ENCODE measurements around the gene CFAP299.

DNA sequence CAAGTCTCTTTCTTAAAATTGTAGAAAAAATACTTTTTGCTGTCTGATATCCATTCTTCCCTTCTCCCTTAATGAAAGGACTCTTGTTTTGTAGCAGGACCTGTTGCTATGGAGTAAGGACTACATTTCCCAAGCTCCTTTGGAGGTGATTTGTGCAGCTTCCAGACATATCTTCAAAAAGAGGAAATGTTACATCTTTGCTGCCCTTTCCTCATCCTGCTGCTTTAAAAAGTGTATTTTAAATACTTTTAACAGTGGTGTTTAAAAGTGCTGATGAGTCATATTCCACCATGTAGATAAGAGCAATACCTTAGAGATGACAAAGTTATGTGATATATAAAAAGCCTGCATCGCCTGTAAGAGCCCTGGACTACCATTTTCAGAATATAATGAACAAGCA lies 98.7 kb downstream of the CFAP299 start:
- TF ChIP-seq, protein P1, sequence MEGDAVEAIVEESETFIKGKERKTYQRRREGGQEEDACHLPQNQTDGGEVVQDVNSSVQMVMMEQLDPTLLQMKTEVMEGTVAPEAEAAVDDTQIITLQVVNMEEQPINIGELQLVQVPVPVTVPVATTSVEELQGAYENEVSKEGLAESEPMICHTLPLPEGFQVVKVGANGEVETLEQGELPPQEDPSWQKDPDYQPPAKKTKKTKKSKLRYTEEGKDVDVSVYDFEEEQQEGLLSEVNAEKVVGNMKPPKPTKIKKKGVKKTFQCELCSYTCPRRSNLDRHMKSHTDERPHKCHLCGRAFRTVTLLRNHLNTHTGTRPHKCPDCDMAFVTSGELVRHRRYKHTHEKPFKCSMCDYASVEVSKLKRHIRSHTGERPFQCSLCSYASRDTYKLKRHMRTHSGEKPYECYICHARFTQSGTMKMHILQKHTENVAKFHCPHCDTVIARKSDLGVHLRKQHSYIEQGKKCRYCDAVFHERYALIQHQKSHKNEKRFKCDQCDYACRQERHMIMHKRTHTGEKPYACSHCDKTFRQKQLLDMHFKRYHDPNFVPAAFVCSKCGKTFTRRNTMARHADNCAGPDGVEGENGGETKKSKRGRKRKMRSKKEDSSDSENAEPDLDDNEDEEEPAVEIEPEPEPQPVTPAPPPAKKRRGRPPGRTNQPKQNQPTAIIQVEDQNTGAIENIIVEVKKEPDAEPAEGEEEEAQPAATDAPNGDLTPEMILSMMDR (IDR thresholded peaks at IDR 0.05), result no peak
- no peak for TF ChIP-seq POLR2A (IDR thresholded peaks at IDR 0.05)
